SW480 (cell line): ENCODE data around the gene SLX4IP.

Experiments
- DNase-seq: peaks from one replicate; pipeline ENCODE4 v3.0.0-alpha.2; 2016; ENCODE audit warnings: low spot score

The SLX4IP gene

DNA sequence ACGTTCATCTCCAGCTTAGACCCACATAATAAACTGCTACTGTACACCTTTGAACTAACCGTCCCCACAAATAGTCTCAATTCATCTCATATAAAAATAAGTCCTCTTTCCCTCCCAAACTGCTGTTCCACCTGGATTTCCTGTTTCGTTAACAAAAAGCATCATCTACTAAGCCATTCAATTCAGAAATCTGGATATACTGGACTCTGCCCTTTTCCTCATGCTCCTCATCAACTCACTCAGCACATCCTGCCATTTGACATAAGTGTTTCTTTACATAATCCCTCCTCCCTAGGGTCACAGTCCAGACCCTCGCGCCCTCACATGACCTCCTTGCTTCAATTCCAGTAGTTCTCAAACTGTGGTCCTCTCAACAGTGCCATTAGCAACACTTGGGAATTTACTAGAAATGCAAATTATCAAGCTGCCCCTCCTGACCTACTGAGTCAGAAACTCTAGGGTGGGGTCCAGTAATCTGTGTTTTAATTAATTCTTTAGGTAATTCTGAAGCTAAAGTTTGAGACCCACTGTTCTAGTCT, 5.6 kb upstream of the SLX4IP start:
- no peak for DNase-seq

DNA sequence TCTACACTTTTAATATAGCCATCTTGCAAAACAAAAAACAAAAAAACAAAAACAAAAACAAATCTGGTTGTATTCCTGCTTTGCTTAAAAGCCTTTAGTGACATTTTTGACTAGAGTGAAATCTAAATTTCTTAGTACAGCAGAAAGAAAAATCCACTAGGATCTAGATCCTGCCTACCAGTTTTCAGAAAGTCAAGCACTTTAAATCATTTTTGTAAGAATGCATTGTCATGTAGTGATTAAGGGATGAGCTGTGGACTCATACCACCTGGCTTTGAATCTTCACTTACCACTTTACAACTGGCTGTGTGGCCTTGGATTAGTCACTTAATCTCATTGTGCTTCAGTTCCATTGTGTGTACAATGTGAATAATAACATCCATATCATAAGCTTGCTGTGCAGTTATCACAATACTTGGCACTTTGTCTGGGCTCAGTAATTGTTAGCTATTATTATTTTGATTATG, 5.1 kb upstream of the SLX4IP start:
- DNase-seq, result peak; percentile 32

DNA sequence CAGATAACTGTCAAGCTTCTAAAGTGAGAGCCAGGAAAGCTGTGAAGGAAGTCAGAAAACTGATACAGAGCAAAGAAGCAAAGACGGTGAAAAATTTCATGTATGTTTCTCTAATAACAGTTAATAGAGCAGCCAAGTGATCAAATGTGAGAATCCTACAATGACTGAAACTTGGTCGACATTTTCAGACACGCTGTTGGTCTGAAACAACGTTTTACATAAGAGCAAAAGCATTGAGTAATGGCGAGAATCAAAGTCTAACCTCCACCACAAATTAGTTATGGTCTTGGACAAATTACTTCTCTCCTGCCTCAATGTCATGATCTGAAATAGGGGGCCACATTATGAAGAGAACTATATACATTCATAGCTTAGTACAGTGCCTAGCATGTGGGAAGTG, 4.4 kb upstream of the SLX4IP start:
- DNase-seq, result no peak

DNA sequence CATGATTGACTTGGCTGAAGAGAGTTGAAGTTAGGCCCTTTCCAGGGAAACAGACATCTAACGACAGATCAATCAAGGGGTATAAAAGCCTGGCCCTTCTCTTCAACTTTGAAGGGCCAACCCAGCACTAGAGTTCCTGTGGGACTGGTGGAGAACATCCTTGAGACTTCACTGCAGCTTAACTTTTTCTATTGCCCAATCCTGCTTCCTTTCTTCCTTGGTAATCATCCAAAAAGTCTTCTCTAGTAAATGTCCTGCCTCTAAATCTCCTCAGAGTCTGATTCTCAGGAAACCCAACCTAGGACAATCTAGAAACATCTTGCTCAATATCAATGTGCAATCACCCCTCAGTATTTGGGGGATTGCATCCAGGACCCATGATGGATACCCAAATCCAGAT, 3.0 kb upstream of the SLX4IP start:
- DNase-seq, result no peak

- DNase-seq, result peak; percentile 43
Measured at GRCh38 chr20:10433014-10433622, 2.0 kb upstream of the SLX4IP start.

GRCh38 chr20:10433623-10434466, 1.3 kb upstream of the SLX4IP start, which contains the start of gene MKKS:
TSS of gene MKKS (minus strand) at chr20:10434222. CDS start at chr20:10413514, 20,708 bp downstream.
- peak; percentile 91 for DNase-seq

DNA sequence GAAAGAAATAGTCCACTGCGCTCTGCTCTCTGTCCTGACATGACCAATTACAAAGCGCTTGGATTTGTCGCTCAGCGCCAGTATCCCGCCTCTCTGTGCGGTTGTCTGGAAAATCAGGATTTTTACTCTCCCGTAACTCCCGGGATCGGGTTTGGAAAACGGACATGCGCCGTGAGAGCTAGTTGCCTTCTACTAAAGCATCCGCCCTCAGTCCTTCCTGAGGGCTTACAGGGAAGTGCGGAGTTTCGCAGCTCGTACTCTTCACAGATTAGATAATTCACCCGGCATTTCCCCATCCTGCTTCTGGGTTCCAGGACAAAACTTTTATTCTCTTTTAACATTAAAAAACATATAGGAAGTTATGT, 656 bp upstream of the SLX4IP start:
- peak; percentile 99 for DNase-seq

- DNase-seq, result no peak
Measured at GRCh38 chr20:10436053-10436699, 1.1 kb downstream of the SLX4IP start.

GRCh38 chr20:10438217-10438616, 3.1 kb downstream of the SLX4IP start:
- no peak for DNase-seq

DNA sequence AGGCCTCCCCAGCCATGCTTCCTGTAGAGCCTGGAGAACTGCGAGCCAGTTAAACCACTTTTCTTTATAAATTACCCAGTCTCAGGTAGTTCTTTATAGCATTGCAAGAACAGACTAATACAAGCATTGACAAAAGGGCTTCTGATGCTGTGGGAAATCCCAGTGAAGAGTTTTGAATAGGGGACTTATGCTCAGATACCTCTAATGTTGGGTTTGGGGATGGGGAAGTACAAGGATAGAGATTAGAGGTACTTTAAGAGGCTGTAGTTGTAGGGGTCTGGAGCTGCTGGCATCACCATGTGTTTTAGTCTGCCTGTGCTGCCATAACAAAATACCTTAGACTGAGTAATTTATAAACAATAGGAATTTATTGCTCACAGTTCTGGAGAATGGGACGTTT, 8.8 kb downstream of the SLX4IP start:
- DNase-seq, result no peak

GRCh38 chr20:10445758-10446157, 10.7 kb downstream of the SLX4IP start:
- DNase-seq, result no peak

DNA sequence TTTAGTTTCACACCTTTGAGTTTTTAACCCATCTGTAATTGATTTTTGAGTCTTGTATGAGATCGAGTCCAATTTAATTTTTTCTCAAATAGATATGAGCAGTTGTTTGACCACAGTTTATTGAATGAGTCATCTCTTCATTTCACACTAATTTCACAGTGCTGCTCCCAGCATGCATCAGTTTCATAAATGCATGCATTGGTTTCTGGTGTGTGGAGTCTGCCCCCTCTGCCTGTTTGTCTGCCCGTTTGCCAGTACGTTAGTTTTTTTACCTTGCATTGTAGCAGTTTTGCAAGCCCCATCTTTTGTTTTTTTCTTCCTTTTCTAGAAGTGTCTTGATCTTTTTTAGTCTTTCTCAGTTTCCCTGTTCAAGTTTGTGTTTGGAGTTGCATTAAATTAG, 11.9 kb downstream of the SLX4IP start:
- peak; percentile 91 for DNase-seq

DNA sequence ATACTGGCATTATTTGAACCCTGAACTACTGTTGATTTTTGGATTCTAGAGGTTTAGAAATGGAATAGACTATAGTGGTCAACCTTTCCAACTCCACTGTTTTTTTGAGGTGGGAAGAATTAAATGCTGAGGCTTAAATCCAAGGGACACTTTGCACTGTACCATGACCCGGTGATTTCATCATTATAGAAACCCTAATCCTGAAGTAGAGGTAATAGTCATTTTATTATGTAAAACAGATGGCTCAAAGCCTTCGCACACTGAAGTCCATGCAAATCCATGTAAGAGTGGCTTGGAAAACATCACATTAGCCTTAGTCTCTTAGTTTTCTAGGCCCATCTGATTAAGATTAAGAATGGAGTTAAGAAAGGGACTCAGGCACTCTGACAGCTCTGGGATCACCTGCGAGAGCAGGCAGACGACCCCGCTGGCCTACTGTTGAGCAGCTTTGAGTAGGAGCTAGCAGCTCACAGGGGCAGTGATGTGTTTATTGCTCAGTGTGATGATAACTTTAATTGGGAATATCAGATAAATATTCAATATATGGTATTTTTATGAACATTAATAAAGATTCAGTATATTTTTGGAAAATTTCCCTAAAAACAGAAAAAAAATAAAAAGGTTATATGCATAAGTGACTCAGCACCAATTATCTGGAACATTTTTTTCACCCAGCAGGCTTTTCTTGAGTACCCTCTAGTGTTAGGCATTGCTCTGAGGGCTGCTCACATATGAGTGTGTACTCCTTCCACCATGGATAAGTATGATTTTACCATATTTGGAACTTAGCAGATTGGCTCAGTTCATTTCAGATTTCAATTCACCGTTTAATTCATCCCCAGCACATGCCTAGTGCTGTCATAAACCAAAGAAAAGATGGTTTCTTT, 13.4 kb downstream of the SLX4IP start:
- no peak for DNase-seq

DNA sequence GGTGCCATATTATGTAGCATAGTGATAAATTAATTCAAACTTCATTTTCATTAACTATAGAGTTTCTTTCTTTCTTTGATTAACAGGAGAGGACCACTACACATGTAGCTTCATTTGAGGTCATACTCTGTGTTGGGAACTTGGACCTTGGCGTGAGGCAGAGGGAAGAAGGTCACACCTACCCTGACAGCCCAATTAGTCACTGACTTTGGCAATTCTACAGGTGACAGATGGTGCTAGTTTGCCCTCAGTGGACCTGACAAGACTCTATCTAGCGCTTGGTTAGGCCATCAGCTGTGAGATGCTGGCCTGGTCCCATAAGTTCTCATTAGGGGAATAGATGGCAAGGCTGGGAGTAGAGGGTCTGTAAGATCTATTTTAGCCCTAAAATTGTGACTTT, 14.2 kb downstream of the SLX4IP start:
- no peak for DNase-seq

DNA sequence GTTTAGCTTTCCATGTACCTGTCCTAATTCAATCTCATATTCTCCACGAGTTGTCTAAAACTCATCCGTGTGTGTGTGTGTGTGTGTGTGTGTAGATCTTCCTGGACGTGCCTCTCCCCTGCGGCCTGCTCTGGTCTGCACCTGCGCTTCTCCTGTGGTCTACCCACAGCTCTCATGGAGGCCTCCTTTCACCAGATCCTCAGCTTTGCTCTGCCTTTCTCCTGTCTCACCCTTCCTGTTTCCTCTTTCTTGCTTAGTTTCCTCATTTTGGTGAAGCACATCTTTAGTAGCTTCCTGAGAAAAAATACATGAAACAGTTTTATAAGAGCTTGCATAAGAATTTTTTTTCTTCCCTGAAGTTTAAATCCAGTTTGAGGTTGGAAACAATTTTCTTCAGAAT, 18.1 kb downstream of the SLX4IP start:
- peak; percentile 85 for DNase-seq

DNA sequence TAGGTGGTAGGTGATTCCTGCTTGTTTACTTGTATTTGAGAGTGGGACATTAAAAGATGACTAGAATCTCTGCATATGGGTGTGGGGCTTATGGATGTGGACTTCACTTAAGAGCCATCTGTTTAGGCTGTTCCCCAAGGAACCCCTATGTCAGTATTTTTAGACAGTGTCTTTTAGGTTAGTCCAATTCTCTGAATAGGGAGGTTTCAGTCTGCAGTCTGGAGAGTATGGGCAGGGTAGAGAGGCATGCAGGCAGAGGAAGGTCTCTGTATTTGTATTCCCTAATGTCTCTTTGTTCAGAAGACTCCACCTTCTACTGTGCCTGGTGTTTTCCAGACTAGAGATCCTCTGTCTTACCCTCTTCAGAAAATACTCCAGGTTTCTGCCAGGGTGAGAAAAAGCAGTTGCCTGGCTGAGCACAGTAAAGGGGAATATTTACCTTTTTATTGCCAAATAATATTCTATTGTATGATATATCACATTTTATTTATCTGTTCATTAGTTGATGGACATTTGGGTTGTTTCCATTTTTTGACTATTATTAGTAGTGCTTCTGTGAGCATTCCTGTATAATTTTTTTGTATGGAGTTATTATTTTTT, 19.1 kb downstream of the SLX4IP start:
- DNase-seq, result no peak

- no peak for DNase-seq
Measured at GRCh38 chr20:10461495-10461894, 26.4 kb downstream of the SLX4IP start.

DNA sequence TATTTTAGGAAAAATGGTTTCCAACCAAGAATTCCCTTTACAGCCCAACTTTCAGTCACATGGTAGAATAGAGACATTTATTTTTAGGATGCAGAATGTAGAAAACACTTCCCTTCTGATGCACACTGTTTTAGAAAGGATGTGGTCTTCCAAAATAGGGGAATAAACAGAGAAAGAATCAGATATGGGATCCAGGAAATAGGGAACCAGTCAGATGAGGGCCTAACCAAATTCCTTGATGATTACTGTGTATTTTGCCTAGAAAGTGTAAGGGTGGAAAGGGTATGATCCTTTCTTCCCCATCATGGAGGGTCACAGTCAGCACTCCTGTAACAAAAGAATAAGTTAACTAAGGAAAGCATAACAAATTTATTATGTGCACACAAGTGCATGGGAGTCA, 27.4 kb downstream of the SLX4IP start:
- DNase-seq, result no peak

GRCh38 chr20:10463622-10464021, 28.5 kb downstream of the SLX4IP start:
- no peak for DNase-seq

DNA sequence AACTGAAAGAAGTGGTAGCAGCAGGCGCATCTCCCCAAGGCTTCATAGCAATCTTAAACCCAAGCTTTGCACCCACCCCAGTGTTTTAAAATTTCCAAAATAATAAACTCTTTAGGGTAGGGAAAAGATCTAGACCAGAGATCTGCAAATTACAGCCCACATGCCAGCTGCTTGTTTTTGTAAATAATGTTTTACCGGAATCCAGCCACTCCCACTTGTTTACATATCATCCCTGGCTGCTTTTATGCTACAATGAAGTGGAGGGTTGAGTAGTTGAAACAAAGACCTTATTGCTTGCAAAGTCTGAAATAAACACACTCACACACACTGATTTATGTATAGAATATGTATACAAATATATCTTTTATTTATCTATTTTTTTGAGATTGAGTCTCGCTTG, 30.0 kb downstream of the SLX4IP start:
- DNase-seq, result no peak

- DNase-seq, result no peak
Measured at GRCh38 chr20:10466325-10466724, 31.2 kb downstream of the SLX4IP start.
